Mammary epithelial cell (primary cell): Measurements from ENCODE around the gene INPPL1.

Experiments used
- EZH2 ChIP-seq: IDR thresholded peaks from 2 replicates; pipeline ENCODE4 v1.6.1; 2012; ENCODE audit warnings: low read length, inconsistent platforms, borderline replicate concordance
- TF ChIP-seq, protein P1 (sequence below), 2 donors: IDR thresholded peaks in 1 of 2; conservative IDR thresholded peaks in 1 of 2; 2 replicates each; pipeline ENCODE4 v1.5.1; 2011 to 2012; ENCODE audit warnings: inconsistent platforms in 2 of 2, low read length in 2 of 2, mild to moderate bottlenecking in 2 of 2, control low read depth in 1 of 2, low read depth in 1 of 2; ENCODE audit not compliant: insufficient read depth in 1 of 2; ENCODE audit errors: extremely low read depth in 1 of 2

DNA sequence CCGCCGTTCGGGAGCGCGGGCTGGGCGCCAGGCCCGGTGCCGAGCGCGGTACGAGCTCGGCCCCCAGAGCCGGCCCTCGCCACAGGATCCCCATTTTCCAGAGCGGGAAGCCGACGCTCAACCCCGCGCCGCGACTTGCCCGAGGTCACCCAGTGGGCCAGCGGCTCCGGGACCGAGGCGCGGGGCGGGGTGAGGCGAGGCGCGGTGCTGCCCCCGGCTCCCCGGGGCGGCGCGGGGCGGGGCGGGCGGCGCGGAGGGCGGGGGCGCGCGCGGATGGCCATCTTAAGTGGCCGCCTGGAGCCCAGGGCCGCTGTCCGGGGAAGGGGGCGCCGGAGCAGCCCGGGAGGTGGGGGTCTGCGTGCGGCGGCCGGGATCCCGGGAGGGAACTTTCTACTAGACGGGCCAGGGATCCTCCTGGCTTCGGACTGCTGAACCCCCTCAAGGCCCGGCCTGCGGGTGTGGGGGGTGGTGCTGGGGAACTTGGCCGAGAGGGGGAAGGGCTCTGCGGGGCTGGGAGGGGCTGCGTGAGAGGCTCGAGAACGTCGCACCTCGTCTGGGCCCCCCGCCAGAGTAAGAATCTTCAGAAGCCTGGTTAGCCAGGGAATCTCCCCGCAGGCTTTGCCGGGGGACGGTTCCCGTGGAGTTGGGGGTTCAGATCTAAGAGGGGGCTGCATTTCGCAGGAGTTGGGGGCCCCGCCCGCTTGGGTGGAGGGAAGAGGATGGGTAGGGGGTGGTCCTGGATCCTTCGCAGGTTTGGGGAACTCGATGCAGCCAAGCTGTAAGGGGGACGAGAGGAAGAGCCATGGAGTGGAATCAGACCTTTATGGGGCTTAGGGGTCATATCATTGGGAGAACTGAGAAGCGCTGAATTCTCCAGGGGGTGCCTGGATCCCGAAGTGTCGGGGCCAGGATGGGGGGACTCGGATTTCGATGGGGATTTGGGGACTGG, 678 bp upstream of the INPPL1 start:
- TF ChIP-seq, protein P1, sequence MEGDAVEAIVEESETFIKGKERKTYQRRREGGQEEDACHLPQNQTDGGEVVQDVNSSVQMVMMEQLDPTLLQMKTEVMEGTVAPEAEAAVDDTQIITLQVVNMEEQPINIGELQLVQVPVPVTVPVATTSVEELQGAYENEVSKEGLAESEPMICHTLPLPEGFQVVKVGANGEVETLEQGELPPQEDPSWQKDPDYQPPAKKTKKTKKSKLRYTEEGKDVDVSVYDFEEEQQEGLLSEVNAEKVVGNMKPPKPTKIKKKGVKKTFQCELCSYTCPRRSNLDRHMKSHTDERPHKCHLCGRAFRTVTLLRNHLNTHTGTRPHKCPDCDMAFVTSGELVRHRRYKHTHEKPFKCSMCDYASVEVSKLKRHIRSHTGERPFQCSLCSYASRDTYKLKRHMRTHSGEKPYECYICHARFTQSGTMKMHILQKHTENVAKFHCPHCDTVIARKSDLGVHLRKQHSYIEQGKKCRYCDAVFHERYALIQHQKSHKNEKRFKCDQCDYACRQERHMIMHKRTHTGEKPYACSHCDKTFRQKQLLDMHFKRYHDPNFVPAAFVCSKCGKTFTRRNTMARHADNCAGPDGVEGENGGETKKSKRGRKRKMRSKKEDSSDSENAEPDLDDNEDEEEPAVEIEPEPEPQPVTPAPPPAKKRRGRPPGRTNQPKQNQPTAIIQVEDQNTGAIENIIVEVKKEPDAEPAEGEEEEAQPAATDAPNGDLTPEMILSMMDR (conservative IDR thresholded peaks at IDR 0.05 in 1 of 2, IDR thresholded peaks at IDR 0.05 in 1 of 2; ENCODE audit: extremely low read depth in 1 of 2, insufficient read depth in 1 of 2, low read depth in 1 of 2, low read length in 2 of 2): no peak
- no peak for TF ChIP-seq EZH2
